Measurements from ENCODE around the gene HHATL.

The HHATL gene

DNA sequence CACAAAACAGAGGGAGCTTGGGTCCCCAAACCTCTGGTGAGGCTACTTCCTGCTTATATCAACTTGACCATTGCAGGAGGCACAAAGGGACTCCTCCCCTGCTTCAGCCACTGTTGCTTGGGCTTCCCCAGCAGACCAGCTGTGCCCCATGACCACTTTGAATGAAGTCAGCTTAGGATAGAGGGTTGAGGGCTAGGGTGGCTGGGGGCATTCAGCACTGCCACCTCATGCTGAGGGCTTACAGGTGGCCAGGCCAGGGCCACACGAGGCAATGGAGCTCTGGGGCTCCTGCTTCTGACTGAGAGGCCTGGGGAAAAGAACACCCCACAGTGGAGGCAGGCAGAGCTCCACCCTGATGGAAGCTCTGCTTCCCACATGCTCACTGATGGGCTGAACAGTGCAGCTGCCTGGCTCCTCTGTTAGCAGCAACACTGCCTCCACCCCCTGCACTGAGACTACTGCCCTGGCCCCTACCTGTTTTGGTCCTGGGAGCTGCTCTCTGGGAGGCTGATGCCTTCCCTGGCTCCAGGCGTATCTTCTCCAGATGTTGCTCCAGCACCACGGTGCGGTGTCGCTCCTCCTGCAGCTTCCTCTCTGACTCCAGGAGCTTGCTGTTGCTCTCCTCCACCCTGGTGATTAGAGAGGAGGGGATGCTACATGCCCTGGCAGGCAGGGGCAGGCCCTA lies 10.2 kb upstream of the HHATL start:
- no peak for DNase-seq (ENCODE audit: low read depth in 2 of 2)

DNA sequence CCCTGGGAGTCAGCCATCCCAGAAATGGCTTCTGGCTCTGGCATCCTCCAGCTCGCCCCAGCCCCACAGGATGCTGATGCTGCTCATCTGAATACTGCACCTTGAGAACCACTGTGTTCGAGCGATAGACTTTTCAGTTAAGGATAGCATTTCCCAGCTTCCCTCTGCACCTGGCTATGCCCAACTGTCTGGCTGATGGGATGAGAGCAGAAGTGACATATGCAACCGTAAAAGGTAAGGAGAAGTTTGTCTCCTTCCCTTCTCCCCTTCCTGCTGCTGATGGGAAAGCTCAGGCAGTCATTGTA lies 9.7 kb upstream of the HHATL start:
- DNase-seq (ENCODE audit: low read depth in 2 of 2) = no peak

DNA sequence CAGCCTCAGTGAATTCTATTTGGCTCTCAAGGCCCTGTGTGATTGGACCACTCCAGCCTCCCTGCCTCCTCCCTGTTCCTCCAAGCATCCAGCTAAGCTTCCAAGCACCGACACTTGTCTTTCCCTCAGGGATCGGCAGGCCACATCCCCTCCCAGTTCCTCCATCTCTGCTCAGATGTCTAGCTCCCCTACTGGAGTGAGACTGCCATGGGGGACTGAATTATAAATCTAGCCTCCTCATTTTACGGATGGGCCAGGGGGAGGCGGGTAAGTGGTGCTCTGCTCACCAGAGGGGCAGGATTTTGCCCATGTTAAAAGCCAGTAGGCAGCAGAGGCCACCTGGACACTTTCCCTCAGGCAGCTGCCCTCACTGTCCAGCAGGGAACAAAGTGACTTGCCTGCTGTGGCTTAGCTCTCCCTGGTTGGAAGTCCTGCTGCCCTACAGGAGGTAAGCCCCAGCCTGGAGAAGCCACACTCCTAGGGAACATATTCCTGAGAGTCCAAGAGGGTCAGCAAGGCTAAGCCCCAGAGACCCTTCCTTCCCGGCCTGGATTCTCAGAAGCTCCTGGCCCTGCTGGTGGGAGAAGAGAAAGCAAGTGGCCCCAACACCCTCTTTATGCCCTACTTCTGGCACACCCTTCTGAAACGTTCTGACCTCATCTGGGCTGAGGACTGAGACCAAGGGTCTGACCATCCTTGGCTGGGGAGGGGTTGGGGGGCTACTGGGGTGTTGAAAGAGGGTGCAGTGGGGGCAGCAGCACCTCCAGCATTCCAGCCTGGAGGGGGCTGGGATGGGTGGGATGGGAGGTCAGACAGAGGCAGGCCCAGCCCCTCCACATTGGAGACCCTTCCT lies 9.1 kb upstream of the HHATL start:
- no peak for DNase-seq (ENCODE audit: low read depth in 2 of 2)

DNA sequence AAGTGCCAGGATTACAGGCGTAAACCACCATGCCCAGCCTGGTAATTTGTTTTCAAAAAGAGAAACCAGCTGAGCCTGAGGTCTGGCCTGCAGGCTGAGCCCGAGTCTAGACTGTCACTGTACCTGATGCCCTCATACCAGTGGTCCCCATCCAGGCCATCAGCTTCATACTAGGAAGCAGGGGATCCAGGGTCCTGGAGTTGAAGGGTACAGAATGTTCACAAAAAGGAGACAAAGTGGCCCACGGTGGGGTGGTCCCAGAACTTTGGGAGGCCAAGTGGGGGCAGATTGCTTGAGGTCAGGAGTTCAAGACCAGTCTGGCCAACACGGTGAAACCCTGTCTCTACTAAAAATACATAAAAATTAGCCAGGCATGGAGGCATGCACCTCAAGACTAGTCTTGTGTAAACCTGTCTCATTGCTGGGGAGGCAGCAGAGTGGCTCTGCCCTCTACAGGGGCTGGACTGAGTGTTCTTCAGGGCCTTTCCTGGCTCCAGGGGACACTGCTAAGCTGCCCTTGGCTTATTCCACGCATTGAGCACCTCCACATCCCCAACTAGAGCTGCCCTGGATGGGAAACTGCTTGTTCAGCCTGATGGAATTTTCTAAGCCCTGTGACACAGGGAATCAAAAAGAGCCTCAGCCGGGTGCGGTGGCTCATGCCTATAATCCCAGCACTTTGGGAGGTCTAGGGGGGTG lies 7.9 kb upstream of the HHATL start:
- DNase-seq (ENCODE audit: low read depth in 2 of 2) = no peak

DNA sequence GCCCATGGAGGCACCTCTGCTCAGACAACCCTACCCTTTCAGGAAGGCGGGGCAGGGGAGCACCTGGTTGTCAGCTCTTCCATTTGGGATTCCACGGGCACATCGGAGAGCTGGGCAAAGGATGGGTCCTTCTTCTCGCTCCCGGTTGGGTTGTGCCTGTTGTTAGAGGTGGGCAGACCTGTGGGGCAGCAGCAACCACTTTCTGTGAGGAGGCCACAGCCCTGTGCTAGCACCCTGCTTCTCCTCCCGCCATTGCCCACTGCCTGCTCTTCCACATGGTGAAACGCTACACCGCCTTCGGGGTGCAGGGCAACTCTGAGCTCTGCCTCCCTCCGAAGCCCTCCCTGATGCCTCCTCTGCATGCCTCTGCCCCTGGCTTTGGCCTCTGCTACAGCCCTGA lies 7.0 kb upstream of the HHATL start:
- DNase-seq (ENCODE audit: low read depth in 2 of 2) = no peak

DNA sequence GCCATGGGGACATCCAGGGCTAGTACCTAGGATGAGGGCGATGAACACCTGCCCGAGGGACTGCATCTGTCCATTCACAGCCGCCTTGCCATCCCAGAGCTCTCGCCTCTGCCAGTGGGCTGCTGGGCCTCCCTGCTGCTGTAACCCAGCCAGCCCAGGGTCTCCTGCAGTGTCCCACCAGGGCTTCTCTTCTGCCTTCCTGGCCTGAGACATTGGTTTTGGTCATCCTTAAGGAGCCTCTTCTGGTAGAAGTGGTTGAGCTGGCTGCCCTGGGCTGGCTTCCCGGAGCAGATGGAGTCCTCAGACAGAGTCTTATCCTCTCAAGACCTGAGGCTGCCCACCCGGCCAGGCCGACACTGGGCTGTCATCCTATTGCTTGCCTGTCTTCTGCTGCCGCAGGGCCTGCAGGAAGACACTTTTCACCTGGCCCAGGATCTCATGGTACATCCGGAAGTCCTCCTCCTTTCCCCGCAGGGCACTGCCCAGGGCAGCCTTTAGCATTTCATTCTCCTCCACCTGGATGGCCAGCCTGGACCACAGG lies 6.1 kb upstream of the HHATL start:
- DNase-seq (ENCODE audit: low read depth in 2 of 2) = no peak

DNA sequence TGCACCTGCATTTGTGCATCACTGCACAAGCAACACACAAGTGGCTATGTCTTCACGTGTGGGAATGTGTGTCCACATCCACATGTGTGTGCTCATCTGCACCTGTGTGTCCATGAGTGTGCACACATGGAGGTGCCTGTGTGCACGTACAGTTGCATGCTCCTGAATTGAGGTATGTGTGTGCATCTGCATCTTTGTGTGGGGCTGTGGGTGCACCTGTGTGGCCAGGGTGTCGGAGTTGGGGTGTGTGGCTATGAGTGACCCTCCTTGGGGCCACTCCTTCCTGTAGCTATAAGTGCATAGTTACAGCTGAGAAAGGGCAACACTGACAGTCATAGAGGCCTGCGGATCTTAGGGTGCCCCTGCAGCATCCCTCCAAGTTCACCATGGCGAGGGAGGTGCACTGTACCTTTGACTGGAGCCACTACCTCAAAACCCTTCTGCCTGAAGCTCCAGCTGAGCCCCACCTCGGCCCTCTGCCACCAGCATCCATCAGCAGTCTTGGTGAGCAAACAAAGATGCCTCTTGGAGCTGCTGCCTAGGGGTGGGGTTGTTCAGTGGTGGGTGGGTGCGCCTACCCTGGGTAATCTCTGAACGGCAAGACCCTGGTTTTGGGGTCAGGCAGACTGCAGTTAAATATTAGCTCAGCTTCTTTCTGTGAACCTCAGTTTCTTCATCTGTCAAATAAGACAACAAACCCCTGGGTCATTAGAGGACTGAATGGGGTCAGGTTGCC lies 5.2 kb upstream of the HHATL start:
- DNase-seq (ENCODE audit: low read depth in 2 of 2) = no peak

DNA sequence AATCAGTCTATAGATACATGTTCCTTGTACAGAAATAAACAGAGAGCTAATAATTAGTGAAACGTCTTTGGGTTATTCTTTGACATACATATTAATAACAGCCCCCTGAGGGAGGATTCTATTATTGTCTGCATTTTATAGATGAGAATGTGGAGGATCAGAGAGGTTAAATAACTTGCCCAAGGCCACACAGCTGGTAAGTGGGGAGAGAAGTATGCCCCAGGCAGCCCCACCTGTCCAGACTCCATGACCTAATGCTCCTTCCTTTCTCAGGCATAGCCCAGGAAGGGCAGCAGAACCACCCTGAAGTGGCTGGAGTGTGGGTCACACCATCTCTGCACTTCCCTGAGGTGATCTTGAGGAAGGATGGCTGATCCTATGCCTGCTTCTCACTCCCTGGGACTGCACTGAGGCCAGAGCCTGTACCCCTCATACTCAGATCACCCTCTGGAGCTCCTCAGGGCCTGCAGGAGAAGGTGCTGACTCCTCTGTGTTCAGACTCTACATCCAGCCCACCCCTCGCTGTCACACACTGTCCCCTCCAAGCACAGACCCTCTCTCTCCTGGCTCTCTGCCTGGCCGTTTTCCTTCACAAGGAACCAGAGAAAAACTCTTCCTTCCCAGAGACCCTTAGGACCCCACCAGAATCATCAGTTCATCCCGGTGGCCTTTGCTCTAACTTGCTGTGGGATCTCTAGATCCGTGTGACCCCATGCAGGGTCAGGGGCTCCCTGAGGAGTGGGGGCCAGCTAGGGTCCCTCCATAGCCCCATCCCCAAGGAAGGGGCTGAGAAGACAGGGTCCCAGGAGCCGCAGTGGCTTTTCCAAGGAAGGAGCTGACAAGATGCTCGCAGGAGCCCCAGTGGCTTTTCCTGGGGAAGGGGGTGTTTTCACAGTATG lies 4.4 kb upstream of the HHATL start:
- no peak for DNase-seq (ENCODE audit: low read depth in 2 of 2)

DNA sequence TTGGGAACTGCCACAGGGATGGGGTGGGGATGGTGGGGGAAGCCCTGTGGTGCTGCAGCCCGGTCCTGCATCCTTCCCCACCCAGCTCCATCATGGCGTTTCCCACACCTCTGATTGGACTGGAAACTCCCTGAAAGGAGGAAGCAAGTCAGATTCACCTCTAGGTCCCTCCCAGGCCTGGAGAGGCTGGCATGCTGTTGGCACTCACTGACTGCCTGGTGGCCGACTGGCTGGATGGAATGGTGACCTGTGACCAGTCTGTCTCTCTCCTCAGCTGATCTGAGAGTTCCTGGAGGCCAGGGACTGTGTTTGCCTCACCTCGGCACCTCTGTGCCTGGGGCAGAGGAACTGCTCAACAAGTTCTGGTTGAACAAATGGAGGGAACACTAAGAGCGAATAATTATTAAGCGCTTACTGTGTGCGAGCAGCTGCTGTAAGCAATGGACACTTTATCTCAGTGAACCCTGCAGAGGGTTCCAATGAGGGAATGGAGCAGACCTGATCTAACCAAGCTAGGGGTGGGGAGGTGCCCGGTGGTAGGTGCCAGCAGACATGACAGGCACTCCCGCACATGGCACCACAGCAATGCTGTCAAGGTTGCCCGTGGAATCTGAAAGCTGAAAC lies 3.5 kb upstream of the HHATL start:
- DNase-seq (ENCODE audit: low read depth in 2 of 2) = no peak

DNA sequence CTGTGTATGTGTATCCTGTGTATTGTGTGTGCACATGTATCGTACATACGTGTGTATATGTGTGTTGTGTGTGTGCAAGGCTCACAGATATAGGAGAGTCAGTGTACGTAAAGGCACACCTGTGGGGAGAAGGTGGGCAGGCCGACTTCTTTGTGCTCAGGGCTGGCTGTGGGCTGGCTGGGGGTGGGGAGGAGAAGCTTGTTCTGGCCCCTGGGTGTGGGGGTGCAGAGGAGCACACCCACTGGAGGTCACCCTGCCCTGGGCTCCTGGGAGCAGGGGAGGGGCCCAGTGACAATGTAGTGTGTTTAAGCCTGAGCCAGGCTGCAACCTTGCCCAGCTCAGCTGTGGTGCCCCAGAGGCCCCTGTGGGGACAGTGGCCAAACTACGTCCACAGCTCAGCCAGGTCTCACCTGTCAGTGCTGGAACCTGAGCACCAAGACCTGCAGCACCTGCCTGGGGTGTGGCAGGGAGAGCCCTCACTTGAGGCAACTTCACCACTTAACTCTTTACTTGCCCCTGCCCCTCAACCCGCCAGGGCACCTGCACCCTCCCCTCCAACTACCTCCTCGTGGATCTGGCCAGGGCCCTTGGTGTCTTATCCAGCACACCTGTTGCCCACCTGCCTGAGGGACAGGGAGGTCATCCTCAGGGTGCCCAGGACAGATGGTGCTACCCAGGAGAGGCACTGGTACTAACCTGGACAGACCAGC lies 2.6 kb upstream of the HHATL start:
- no peak for DNase-seq (ENCODE audit: low read depth in 2 of 2)

DNA sequence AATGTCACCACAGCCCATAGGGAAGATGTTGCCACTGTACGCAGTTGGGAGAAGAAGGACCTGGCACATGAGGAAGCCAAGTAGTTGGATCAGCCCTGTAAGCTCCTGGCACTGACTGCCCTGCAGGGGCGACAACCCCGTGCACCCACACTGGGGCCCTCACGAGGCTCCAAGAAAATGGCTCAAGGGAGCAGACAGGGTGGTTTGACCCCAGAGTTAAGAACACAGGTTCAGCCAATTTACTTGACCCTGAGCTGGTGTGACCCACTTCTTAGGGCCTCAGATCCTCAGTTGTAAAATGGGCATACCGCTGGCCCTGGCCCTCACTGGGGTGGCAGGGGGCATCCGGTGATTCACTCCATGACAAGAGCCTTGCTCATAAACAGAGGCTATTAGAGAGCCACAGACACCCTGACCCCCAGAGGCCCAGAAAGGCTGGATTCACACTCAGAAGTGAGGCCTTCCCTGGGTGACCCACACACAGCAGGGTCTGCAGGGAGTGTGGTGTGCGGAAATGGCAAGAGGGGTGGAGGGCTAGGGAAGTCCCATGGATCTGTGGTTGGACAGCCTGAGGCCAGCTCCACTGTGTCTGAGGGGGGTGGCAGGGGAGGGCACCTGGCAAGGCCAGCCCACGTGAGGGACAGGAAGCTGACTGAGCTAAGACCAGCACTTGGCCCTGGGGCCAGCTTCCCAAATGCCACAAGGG lies 1.7 kb upstream of the HHATL start:
- DNase-seq (ENCODE audit: low read depth in 2 of 2) = no peak

DNA sequence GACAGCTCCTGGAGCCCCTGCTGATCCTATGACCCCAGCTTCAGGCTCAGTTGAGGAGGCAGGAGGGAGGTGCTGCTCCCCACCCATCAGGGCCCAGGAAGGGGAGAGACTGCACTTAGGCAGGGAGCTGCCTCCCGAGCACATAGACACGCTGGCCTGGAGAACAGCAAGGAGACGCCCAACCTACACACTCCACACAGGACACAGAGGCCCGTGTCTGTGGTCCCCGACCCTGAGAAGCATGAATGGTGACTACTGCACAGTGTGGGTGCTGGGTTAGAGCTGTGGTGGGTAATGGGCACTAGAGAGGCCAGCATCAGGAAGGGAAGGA lies 1.1 kb upstream of the HHATL start:
- DNase-seq (ENCODE audit: low read depth in 2 of 2) = no peak

DNA sequence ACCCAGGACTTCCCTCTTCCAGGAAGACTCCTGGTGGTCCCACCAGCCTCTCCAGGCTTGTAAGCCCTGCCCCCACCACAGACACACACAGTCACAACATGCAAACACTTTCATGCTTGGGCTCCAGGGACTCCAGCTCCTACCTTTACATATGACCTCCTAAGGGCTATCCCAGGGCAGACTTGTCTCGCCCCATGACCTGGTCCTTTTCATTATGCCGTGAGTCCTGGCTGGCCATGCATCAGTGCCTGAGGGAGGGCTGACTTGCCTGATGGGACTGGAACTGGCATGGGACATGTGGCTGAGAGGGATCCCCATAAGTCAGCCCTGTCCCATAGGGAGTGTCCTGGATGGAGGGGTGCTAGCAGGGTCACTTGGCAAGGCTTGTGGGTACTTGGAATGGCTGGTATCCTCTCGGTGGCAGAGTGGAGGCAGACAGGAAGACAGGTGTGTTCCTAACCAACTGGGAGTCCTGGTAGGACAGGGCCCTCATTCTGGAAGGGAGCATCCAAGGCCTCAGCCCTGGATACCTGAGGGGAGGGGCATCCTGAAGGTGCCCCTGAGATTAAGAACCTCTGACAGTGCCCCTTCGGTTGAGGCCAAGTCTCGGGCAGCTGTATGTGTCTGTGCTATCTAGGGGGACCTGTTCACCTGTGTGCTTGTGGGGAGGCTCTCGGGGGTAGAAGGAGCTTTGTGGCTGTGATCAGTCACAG lies 540 bp upstream of the HHATL start:
- no peak for DNase-seq (ENCODE audit: low read depth in 2 of 2)

DNA sequence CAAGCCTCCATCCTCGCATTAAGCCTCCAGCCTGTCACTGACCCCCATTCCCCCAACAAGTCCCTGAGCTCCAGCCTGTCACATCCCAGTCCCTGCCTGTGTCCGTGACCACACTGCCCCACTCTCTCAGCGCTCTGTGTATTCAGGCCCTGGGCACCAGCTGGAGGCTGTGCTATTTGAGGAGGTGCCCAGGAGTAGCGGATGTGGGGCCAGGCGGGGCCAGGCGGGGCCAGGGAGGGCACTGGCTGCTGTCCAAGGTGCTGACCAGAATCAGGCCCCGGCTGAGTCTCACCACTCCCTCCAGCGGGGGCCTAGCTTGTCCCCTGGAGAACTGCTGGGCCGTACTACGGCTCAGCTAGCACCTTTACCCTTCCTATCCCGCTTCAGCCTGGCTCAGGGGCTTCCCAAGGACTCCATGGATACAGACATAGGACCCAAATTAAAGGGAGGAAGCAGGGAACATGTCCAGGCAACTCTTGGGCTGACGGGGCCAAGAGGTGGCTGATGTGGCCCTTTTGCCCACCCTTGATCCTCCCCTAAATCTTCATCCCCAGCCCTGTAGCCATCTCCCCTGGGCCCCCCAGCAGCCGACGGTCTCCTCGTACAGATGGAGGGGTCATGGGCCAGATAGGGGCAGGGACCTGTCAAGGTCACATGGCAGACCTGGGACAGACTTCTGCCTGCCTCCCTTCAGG lies 1.1 kb downstream of the HHATL start:
- DNase-seq (ENCODE audit: low read depth in 2 of 2) = no peak

DNA sequence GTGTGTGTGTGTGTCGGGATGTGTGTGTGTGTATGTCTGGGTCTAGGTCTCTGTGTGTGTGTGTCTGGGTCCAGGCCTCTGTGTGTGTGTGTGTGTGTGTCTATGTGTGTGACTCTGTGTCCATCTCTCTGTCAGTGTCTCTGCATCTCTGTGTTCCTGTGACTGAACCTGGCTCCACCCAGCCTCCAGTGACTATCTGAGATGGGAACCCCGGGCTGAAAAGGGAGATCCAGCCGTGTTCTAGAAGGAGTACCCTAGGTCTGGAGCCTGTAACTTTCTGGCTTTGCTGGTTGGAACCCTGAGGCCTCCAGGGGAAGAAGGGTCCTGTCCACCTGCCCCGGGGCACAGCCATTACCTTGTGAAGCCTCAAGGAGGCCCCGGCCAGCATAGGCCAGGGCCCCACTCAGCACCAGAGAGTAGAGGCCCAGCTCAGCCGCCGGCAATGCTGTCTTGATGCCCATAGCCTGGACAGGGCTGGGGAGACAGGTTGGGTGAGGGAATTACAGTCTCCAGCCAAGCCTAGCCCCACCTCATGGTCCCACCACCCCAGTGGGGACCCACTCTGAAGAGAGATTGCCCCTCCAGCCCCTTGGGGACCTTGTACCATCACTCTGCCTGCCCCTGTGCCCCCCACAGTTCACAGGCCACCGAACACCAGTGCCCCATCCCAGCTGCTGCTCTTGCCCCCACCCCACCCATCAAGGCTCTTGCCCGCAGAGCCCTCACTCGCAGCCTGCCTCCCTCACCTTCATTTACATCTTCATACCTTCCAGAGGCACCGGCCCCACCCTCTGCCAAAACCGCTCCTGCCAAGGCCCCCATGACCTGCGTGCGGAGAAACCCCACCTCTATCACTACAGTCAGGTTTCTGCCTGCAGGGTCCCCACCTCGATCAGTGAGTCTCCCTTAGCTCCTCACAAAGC lies 2.0 kb downstream of the HHATL start:
- DNase-seq (ENCODE audit: low read depth in 2 of 2) = no peak

DNA sequence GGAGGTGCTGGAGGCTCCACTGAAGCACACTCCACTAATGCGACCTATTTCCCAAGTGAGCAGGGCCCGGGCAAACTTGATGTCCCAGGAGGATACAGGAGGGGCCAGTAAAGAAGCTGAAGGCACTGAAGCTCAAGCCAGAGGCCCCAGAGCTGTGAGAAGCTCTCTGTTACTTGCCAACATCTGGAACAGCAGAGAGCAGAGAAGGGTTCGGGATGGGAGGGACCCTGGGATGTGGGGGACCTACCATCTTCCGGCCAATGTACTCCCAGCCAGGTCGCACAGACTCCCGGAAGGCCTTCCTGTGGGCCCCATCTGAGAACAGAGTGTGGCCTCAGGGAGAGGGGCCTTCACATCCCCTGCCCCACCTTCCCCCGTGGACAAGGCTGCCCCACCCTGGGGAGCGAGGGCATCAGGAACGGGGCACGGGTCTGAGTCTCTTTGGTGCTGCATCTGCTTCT lies 3.1 kb downstream of the HHATL start:
- DNase-seq (ENCODE audit: low read depth in 2 of 2) = no peak

DNA sequence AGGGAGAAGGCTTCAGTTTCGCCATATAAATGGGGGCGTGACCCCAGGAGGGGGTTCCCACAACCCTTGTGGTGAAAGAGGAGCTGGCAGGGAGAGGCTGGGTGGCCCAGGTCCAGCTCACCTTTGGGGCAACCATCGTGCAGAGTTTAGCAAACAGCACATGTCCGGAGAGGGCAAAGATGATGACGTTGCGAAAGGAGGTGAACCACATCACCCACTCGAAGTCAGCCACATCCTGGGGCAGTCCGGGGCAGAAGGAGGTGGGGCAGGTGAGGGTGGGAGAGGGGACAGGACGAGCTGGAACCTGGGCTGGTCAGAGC lies 3.7 kb downstream of the HHATL start:
- no peak for DNase-seq (ENCODE audit: low read depth in 2 of 2)

All from fibroblast of skin of left biceps (primary cell).